ENCODE measurements around the gene SULT1A3. TPM values are rescaled to one million over a fixed set of nuclear protein-coding genes. Genes with fewer than 3 reads are reported as not detected.
"Not testable (repeated sequence)": the region's sequence is repeated elsewhere in the genome, so short reads cannot be mapped to it uniquely, and the experiment has no call there.

The SULT1A3 gene
- polyA plus RNA-seq (2011; rRNA removed), result 8.0 and 11.5 TPM in 2 replicates
- polyA plus RNA-seq (2012; cell fraction: cytosol; rRNA removed), result 6.8 and 9.8 TPM in 2 replicates
- polyA plus RNA-seq (2012; cell fraction: nucleus; rRNA removed), result 25.2 and 31.9 TPM in 2 replicates
- 7.9 to 8.8 TPM (median 8.3 TPM) in 3 replicates for polyA plus RNA-seq (2017; fragmentation: RNase III; extraction: RNeasy Plus Mini Kit Qiagen cat#74134 plus additional on column Dnase treatment)
- polyA minus RNA-seq (2011; rRNA and poly(A)+ RNA removed), result 2.6 TPM in 2 replicates

- H3K4me2 ChIP-seq; CTCF ChIA-PET; H3K4me3 ChIP-seq; H3K9me3 ChIP-seq; DNase-seq (ENCODE audit: low read depth in 1 of 2, low spot score in 1 of 2); FAIRE-seq; POLR2A ChIA-PET; H3K4me1 ChIP-seq; H3K27ac ChIP-seq: not testable (repeated sequence)
- ATAC-seq, result peak; percentile 13 to 21
- WGBS (ENCODE audit: missing lambda C conversion rate), result no CpG with 5 or more reads among the region's 3 CpGs
Observed at GRCh38 chr16:30199049-30199448, at the start of gene SULT1A3. Gene SULT1A3 (plus strand): TSS chr16:30199255. CDS start chr16:30200729, 1,474 bp downstream.

GRCh38 chr16:30151091-30151490 lies 48.0 kb upstream of the SULT1A3 start:
- H3K4me2 ChIP-seq, result no peak overlapping the region
- FAIRE-seq (no peak), DNase-seq (ENCODE audit: low read depth in 1 of 2, low spot score in 1 of 2) (no peak), ATAC-seq (no peak)
- H3K4me3 ChIP-seq, result no peak overlapping the region
- H3K27ac ChIP-seq, result no peak overlapping the region
- CTCF ChIA-PET, result interaction anchor here (0.6 to 0.8 kb wide), 3 partner anchors 22 to 58 kb away, joined by 3 read pairs; no protein-coding TSS in a partner anchor
- peaks cover 23% of the 10 kb centered on the region for H3K9me3 ChIP-seq
- POLR2A ChIA-PET, result no interaction called here
- no peaks in the 10 kb centered on the region for H3K4me1 ChIP-seq
- TF ChIP-seq USF2 (IDR thresholded peaks at IDR 0.05), result no peak
- no peak for TF ChIP-seq REST (IDR thresholded peaks at IDR 0.05)
- TF ChIP-seq HMGXB4 (CRISPR knock-in tag; IDR thresholded peaks at IDR 0.05; ENCODE audit: borderline replicate concordance), result no peak
- TF ChIP-seq JUNB (IDR thresholded peaks at IDR 0.05), result no peak
- TF ChIP-seq GATA3 (IDR thresholded peaks at IDR 0.05; ENCODE audit: borderline replicate concordance), result no peak
- TF ChIP-seq JUN (IDR thresholded peaks at IDR 0.05), result no peak
- TF ChIP-seq PBX3 (IDR thresholded peaks at IDR 0.05), result no peak
- TF ChIP-seq RFX5 (IDR thresholded peaks at IDR 0.05), result no peak
- no peak for TF ChIP-seq KDM5A (IDR thresholded peaks at IDR 0.05)
- no peak for TF ChIP-seq FOSL2 (IDR thresholded peaks at IDR 0.05)
- no peak for TF ChIP-seq FOSL2 (CRISPR knock-in tag; IDR thresholded peaks at IDR 0.05)
- TF ChIP-seq HOXB5 (CRISPR knock-in tag; IDR thresholded peaks at IDR 0.05), result no peak
- TF ChIP-seq HDAC2 (IDR thresholded peaks at IDR 0.05), result no peak
- no peak for TF ChIP-seq CHD4 (IDR thresholded peaks at IDR 0.05; ENCODE audit: borderline replicate concordance)
- TF ChIP-seq POLR2AphosphoS2 (conservative IDR thresholded peaks at IDR 0.05; ENCODE audit: low read length), result no peak
- TF ChIP-seq HOXB13 (CRISPR knock-in tag; IDR thresholded peaks at IDR 0.05; ENCODE audit: low read depth), result no peak
- TF ChIP-seq HES2 (IDR thresholded peaks at IDR 0.05), result no peak
- WGBS (ENCODE audit: missing lambda C conversion rate), result 55% methylated on average over 7 of the region's 7 CpGs

All from A549 (cell line).